ENCODE data around the gene LTBP3. TPM values are rescaled to one million over a fixed set of nuclear protein-coding genes. Genes with fewer than 3 reads are reported as not detected.

LTBP3 gene
- total RNA-seq, 1 donor: 41.6 TPM

GRCh38 chr11:65541093-65541982, 16.8 kb downstream of the LTBP3 start:
- no peak overlapping the region for H2AFZ ChIP-seq (ENCODE audit: low read length)
- peak; percentile 93 for DNase-seq (ENCODE audit: insufficient read length, low spot score, missing footprints)
- peak overlapping the region; percentile 74 for H3K4me2 ChIP-seq (ENCODE audit: insufficient read depth, low read length)
- peaks cover 26% of the 10 kb centered on the region for H4K20me1 ChIP-seq (ENCODE audit: insufficient read depth, low read length)
- peaks cover 9% of the 10 kb centered on the region for H3K4me1 ChIP-seq (ENCODE audit: insufficient read depth, low read length)
- H3K27ac ChIP-seq (ENCODE audit: low read depth, low read length): peak overlapping the region; percentile 51
- H3K4me3 ChIP-seq (ENCODE audit: insufficient read depth, low read length): peak overlapping the region; percentile 66
- no peaks in the 10 kb centered on the region for H3K9me3 ChIP-seq (ENCODE audit: low read depth, low read length)
- H3K27me3 ChIP-seq (ENCODE audit: insufficient read depth, low read length): no peaks in the 10 kb centered on the region
- H3K36me3 ChIP-seq (ENCODE audit: insufficient read depth, low read length): peaks cover 64% of the 10 kb centered on the region
- TF ChIP-seq CTCF (IDR thresholded peaks at IDR 0.05; ENCODE audit: extremely low read depth, low read depth, low read length): no peak
- no peaks in the 10 kb centered on the region for H3K79me2 ChIP-seq (ENCODE audit: insufficient read depth, low read length)

- DNase-seq (ENCODE audit: insufficient read length, low spot score, missing footprints): peak; percentile 100
- peak overlapping the region; percentile 66 for H3K4me3 ChIP-seq (ENCODE audit: insufficient read depth, low read length)
- peak overlapping the region; percentile 51 for H3K27ac ChIP-seq (ENCODE audit: low read depth, low read length)
- peak overlapping the region; percentile 74 for H3K4me2 ChIP-seq (ENCODE audit: insufficient read depth, low read length)
- peak; percentile 71 for TF ChIP-seq CTCF (IDR thresholded peaks at IDR 0.05; ENCODE audit: extremely low read depth, low read depth, low read length)
- H2AFZ ChIP-seq (ENCODE audit: low read length): no peak overlapping the region
- H3K79me2 ChIP-seq (ENCODE audit: insufficient read depth, low read length): no peaks in the 10 kb centered on the region
- H4K20me1 ChIP-seq (ENCODE audit: insufficient read depth, low read length): peaks cover 24% of the 10 kb centered on the region
- H3K36me3 ChIP-seq (ENCODE audit: insufficient read depth, low read length): peaks cover 65% of the 10 kb centered on the region
- H3K27me3 ChIP-seq (ENCODE audit: insufficient read depth, low read length): no peaks in the 10 kb centered on the region
- peaks cover 9% of the 10 kb centered on the region for H3K4me1 ChIP-seq (ENCODE audit: insufficient read depth, low read length)
- no peaks in the 10 kb centered on the region for H3K9me3 ChIP-seq (ENCODE audit: low read depth, low read length)
These were observed 17.7 kb downstream of the LTBP3 start for GRCh38 chr11:65540290-65541092.

GRCh38 chr11:65539744-65540289, 18.3 kb downstream of the LTBP3 start:
- DNase-seq (ENCODE audit: insufficient read length, low spot score, missing footprints): no peak
- no peak overlapping the region for H3K27ac ChIP-seq (ENCODE audit: low read depth, low read length)
- no peak overlapping the region for H2AFZ ChIP-seq (ENCODE audit: low read length)
- H3K36me3 ChIP-seq (ENCODE audit: insufficient read depth, low read length): peaks cover 65% of the 10 kb centered on the region
- H3K9me3 ChIP-seq (ENCODE audit: low read depth, low read length): no peaks in the 10 kb centered on the region
- peaks cover 9% of the 10 kb centered on the region for H3K4me1 ChIP-seq (ENCODE audit: insufficient read depth, low read length)
- H4K20me1 ChIP-seq (ENCODE audit: insufficient read depth, low read length): peaks cover 22% of the 10 kb centered on the region
- peak overlapping the region; percentile 66 for H3K4me3 ChIP-seq (ENCODE audit: insufficient read depth, low read length)
- H3K27me3 ChIP-seq (ENCODE audit: insufficient read depth, low read length): no peaks in the 10 kb centered on the region
- no peaks in the 10 kb centered on the region for H3K79me2 ChIP-seq (ENCODE audit: insufficient read depth, low read length)
- H3K4me2 ChIP-seq (ENCODE audit: insufficient read depth, low read length): peak overlapping the region; percentile 74
- TF ChIP-seq CTCF (IDR thresholded peaks at IDR 0.05; ENCODE audit: extremely low read depth, low read depth, low read length): no peak
